Endothelial cell of umbilical vein (primary cell): Measurements from ENCODE around the gene FGF3. TPM values are rescaled to one million over a fixed set of nuclear protein-coding genes. Genes with fewer than 3 reads are reported as not detected.

Experiments
- BruUV-seq: library from RNA; stranded (reverse); fragments of 400-500 nt; replicated peaks from 2 replicates; lab custom pipeline; 2021; lab: Mats Ljungman, UMichigan
- CTCF ChIA-PET: fragments of 300-600, 350-600 bp; sonication (Branson Sonifier 250); formaldehyde crosslinking; loops from one replicate; lab custom pipeline; 2021; ENCODE audit warnings: antibody characterized with exemption, inconsistent platforms; lab: Charles Lee
- POLR2A ChIA-PET: fragments of 300-600, 350-600 bp; sonication (Branson Sonifier 250); formaldehyde crosslinking; loops from one replicate; lab custom pipeline; 2021; ENCODE audit warnings: antibody characterized with exemption, inconsistent platforms; lab: Charles Lee
- DNase-seq: peaks from one replicate; pipeline ENCODE4 v3.0.0-alpha.2; 2011; ENCODE audit warnings: low read depth, low spot score
- FAIRE-seq: peaks from 2 replicates; lab custom pipeline; 2011; peaks lifted over from hg19 to GRCh38; lab: Jason Lieb, UNC
- H2AFZ ChIP-seq: 2 replicates; pipeline ENCODE4 v1.6.0; 2012; ENCODE audit warnings: low read depth, low read length, control low read depth, inconsistent platforms
- H3K27ac ChIP-seq: 2 replicates; pipeline ENCODE4 v1.5.1; 2011; ENCODE audit warnings: low read depth, mild to moderate bottlenecking, control low read depth, low read length, moderate library complexity; ENCODE audit not compliant: insufficient read depth
- H3K27me3 ChIP-seq, 2 experiments: 2 replicates each; pipeline versions ENCODE4 v1.6.0 to v1.6.1; 2011; ENCODE audit warnings: low read length in 2 of 2, mixed read lengths in 1 of 2; ENCODE audit not compliant: control insufficient read depth in 2 of 2, insufficient read depth in 2 of 2
- H3K36me3 ChIP-seq, 2 experiments: 2 replicates in 1 of 2; 3 replicates in 1 of 2; pipeline ENCODE4 v1.5.1; 2011; ENCODE audit warnings: low read length in 2 of 2, mild to moderate bottlenecking in 1 of 2, moderate library complexity in 1 of 2; ENCODE audit not compliant: control insufficient read depth in 2 of 2, insufficient read depth in 2 of 2; ENCODE audit errors: extremely low read depth in 1 of 2
- H3K4me1 ChIP-seq: 3 replicates; pipeline ENCODE4 v1.5.1; 2011; ENCODE audit warnings: mild to moderate bottlenecking, low read length; ENCODE audit not compliant: control insufficient read depth, insufficient read depth; ENCODE audit errors: extremely low read depth
- H3K4me2 ChIP-seq: 2 replicates; pipeline ENCODE4 v1.6.1; 2011; ENCODE audit warnings: low read length, control low read depth, mixed read lengths; ENCODE audit not compliant: insufficient read depth
- H3K4me3 ChIP-seq, 3 experiments: fragments of 200-600 bp in 1 of 3; sonication (generic), shearing (Covaris generic) in 1 of 3; replicated peaks in 1 of 3; 2 replicates each; pipeline ENCODE4 v1.5.1; 2011 to 2016; ENCODE audit warnings: control low read depth in 3 of 3, low read length in 3 of 3, mild to moderate bottlenecking in 2 of 3, inconsistent platforms in 1 of 3, low read depth in 1 of 3, moderate library complexity in 1 of 3; ENCODE audit not compliant: insufficient read depth in 1 of 3
- H3K79me2 ChIP-seq: 2 replicates; pipeline ENCODE4 v1.6.0; 2012; ENCODE audit warnings: low read length, inconsistent platforms; ENCODE audit not compliant: control insufficient read depth, insufficient read depth
- H3K9ac ChIP-seq: replicated peaks from 2 replicates; pipeline ENCODE3; 2011; ENCODE audit warnings: low read length, control low read depth; ENCODE audit not compliant: insufficient read depth; ENCODE audit errors: extremely low read depth
- H3K9me1 ChIP-seq: replicated peaks from 3 replicates; pipeline ENCODE4 v1.6.0; 2011; ENCODE audit warnings: mild to moderate bottlenecking, low read length; ENCODE audit not compliant: control insufficient read depth, insufficient read depth; ENCODE audit errors: extremely low read depth
- H3K9me3 ChIP-seq: replicated peaks from 2 replicates; pipeline ENCODE4 v1.5.1; 2012; ENCODE audit warnings: low read length, inconsistent platforms; ENCODE audit not compliant: control insufficient read depth, insufficient read depth
- H4K20me1 ChIP-seq: replicated peaks from 2 replicates; pipeline ENCODE3; 2011; ENCODE audit warnings: mild to moderate bottlenecking, low read length; ENCODE audit not compliant: control insufficient read depth, insufficient read depth; ENCODE audit errors: extremely low read depth
- CTCF ChIP-seq, 2 donors: IDR thresholded peaks; 1 replicate in 1 of 2; 2 replicates in 1 of 2; pipeline ENCODE4 v1.5.1; 2011; ENCODE audit warnings: low read length in 2 of 2, mild to moderate bottlenecking in 2 of 2, moderate library complexity in 2 of 2, control low read depth in 1 of 2, inconsistent platforms in 1 of 2, low read depth in 1 of 2; ENCODE audit not compliant: insufficient read depth in 1 of 2; ENCODE audit errors: extremely low read depth in 1 of 2
- GATA2 ChIP-seq: IDR thresholded peaks from 2 replicates; pipeline ENCODE4 v1.7.0; 2011; ENCODE audit warnings: low read depth, mild to moderate bottlenecking, moderate library complexity, mixed read lengths, low read length; ENCODE audit not compliant: insufficient read length, insufficient read depth
- dilution Hi-C: fragments of 300-500 bp; cut with MboI; formaldehyde crosslinking; loops from one replicate; pipeline ENCODE4 v1.15.0; 2019; ENCODE audit warnings: low sequenced_read_pairs; ENCODE audit not compliant: extremely low pct_ligation_motif_present
- intact Hi-C: fragments of 100-400 bp; cut with micrococcal nuclease; formaldehyde crosslinking; loops from one replicate; pipeline ENCODE4 v1.10.0; 2022
- polyA plus RNA-seq, 4 experiments: library from polyadenylated mRNA; depleted of rRNA in 3 of 4; stranded (reverse) in 3 of 4; unstranded in 1 of 4; fragments of >200 nt; gene quantifications; 2 replicates each; pipeline versions ENCODE4 v1.2.1 to v1.2.3, GENCODE V29; 2011 to 2012; ENCODE audit warnings: missing spikeins in 1 of 4
- total RNA-seq: library from RNA; stranded (reverse); gene quantifications from 2 replicates; pipeline ENCODE4 v1.2.3, GENCODE V29; 2021

Gene FGF3
- total and polyA plus RNA-seq, 2 donors (not counting 3 experiments of a cell fraction or from before 2014, with no cell fraction given) = not detected

DNA sequence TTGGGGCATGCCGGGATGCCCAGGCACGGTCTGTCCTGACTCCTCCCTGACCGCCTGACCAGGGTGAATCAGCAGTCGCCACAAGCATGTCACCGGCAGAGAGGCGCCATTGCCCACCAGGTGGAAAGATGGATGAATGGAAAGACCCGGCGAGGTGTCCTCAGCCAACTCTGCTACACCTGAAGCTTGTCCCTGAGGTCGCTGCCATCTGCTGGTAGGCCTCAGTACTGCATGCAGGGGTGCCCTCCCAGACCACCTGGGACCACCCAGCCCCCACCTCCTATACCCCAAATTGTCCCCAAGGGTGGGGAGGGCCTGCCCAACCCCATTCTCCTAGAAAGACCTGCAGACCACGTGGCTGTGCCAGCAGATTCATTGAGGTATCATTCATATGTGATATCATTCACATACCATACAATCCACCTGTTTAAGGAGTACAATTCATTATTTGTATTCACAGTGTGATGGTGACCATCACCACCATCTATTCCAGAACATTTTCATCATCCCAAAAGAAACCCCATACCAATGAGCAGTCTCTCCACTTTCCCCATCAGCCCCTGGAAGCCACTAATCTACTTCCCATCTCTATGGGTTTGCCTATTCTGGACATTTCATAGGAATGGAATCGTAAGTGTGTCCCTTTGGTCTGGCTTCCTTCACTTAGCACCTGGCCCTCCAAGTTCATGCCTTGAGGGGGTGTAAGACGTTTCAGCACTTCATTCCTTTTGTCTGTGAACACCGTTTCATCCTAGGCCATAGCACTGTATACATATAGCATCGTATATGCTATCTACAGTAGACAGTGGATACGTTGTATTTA is 17.5 kb downstream of the FGF3 start:
- no peak overlapping the region for H3K27ac ChIP-seq
- no peaks in the 10 kb centered on the region for H4K20me1 ChIP-seq

More for the DNA sequence above, 17.5 kb downstream of the FGF3 start:
- dilution Hi-C loops = no loop called here
- Histone ChIP-seq H3K9me1 (no peaks in the 10 kb centered on the region), H3K4me2 (no peak overlapping the region), H3K9ac (no peak overlapping the region), H3K4me3 (no peak overlapping the region), H3K36me3 (no peaks in the 10 kb centered on the region), H3K79me2 (no peaks in the 10 kb centered on the region), H3K27me3 (no peaks in the 10 kb centered on the region), H3K9me3 (no peaks in the 10 kb centered on the region), H3K4me1 (no peaks in the 10 kb centered on the region), H2AFZ (no peak overlapping the region)
- no TSS peak for BruUV-seq
- TF ChIP-seq GATA2 (no peak), CTCF (IDR thresholded peaks at IDR 0.05; ENCODE audit: extremely low read depth in 1 of 2, insufficient read depth in 1 of 2, low read depth in 1 of 2, low read length in 2 of 2) (peak; percentile 53 to 91)
- no peak for FAIRE-seq
- ChIA-PET CTCF (interaction anchor here (0.6 to 1.8 kb wide), 24 partner anchors 9 to 700 kb away, joined by 3 to 14 read pairs (median 4); no protein-coding TSS in a partner anchor), POLR2A (no interaction called here)
- peak; percentile 35 for DNase-seq
- intact Hi-C loops = loop anchor here (1.0 kb wide), 2 partner anchors 97 to 115 kb away; partner anchors contain the start of gene FGF19
